NOMO-1 treated with dmso at 0.1 percent for 144 hours (cell line): ENCODE measurements around the gene CYTH4.

Experiments
- DNase-seq: peaks from one replicate; lab custom pipeline; 2025; ENCODE audit not compliant: unreplicated experiment; lab: John Stamatoyannopoulos, UW

Gene CYTH4

GRCh38 chr22:37306494-37306829 lies 24.2 kb downstream of the CYTH4 start:
- DNase-seq: no peak

GRCh38 chr22:37308385-37309200 lies 26.3 kb downstream of the CYTH4 start:
- DNase-seq: no peak

- DNase-seq: peak; percentile 16
These were observed 27.1 kb downstream of the CYTH4 start for GRCh38 chr22:37309211-37310074.

- no peak for DNase-seq
These were observed 27.8 kb downstream of the CYTH4 start for GRCh38 chr22:37310075-37310606.

GRCh38 chr22:37310815-37311595 lies 28.7 kb downstream of the CYTH4 start:
- DNase-seq: no peak

GRCh38 chr22:37311761-37312312 lies 29.5 kb downstream of the CYTH4 start:
- DNase-seq: no peak

- DNase-seq: no peak
These were observed 30.4 kb downstream of the CYTH4 start for GRCh38 chr22:37312549-37313183.

GRCh38 chr22:37313376-37314314 lies 31.3 kb downstream of the CYTH4 start:
- no peak for DNase-seq

GRCh38 chr22:37314315-37315074 lies 32.2 kb downstream of the CYTH4 start:
- no peak for DNase-seq

GRCh38 chr22:37316405-37316804 lies 34.1 kb downstream of the CYTH4 start:
- no peak for DNase-seq

GRCh38 chr22:37316875-37317371 lies 34.6 kb downstream of the CYTH4 start:
- DNase-seq: peak; percentile 39

GRCh38 chr22:37317698-37318210 lies 35.4 kb downstream of the CYTH4 start:
- no peak for DNase-seq

GRCh38 chr22:37318364-37319109 lies 36.2 kb downstream of the CYTH4 start:
- DNase-seq: no peak

- no peak for DNase-seq
These were observed 37.2 kb downstream of the CYTH4 start for GRCh38 chr22:37319469-37319868.

- peak; percentile 36 for DNase-seq
These were observed 38.7 kb downstream of the CYTH4 start for GRCh38 chr22:37320726-37321677.

GRCh38 chr22:37324340-37325038 lies 42.2 kb downstream of the CYTH4 start:
- no peak for DNase-seq
